HG02885 (cell line): ENCODE data around the gene RORB.

Experiments used
- ATAC-seq: cut with Tn5 transposase; IDR thresholded peaks from one replicate; pipeline ENCODE4 v1.9.1; 2021; ENCODE audit warnings: mild to moderate bottlenecking; ENCODE audit not compliant: unreplicated experiment, poor library complexity

RORB gene

DNA sequence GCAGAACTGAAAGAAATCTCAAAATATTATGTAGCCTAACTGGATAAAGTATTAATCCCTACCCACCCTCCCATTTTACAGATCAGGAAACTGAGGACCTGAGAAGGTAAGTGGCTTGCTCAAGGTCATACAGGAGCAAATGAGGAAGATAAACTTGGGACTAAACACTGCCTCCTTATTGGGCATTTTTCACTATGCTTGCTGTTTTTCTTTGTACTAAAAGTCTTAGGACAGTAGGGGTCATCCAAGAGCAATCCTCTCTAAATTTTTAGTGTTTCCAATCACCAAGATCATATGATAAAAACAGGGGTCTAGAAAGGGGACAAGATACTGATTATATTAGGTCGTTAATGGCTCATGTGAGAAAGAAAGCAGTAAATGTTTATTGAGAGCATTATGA lies 80.8 kb downstream of the RORB start:
- peak; percentile 36 for ATAC-seq

DNA sequence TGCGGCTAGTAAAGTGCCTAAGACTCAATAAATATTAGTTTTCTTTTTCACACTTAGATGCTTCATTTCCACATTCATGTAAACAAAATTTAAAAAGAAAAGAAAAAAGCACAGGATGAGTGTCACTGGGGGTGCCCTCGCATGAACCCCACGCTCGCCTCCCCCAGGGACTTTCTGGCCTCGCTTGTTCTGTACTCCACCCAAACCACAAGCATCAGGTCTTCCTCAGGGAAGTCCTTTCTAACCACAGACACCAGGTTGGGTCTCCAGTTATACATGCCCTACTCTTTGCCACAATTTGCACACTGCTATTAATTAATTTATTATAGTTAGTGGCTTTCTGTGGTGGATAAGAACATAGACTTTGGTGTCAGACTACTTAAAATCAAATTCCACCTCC lies 92.4 kb downstream of the RORB start:
- ATAC-seq, result no peak

DNA sequence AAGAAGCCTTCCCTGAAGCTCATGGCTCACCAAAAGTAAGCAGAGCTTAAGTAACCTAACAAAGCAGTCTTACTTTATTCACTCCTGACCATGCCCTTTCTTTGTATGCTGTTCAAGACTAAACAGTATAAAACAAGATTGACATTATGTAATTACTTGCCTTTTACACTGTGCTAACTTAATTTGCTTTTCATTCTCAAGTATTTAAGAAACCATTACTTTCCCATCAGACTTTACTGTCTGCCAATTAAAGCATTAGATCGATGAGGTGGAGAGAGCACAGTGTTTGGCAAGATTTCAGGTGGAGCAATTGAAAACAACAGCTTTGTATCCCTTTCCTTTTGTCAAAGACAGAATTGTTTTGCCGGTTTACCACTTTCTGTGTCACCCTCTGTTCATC lies 98.2 kb downstream of the RORB start:
- ATAC-seq, result no peak

DNA sequence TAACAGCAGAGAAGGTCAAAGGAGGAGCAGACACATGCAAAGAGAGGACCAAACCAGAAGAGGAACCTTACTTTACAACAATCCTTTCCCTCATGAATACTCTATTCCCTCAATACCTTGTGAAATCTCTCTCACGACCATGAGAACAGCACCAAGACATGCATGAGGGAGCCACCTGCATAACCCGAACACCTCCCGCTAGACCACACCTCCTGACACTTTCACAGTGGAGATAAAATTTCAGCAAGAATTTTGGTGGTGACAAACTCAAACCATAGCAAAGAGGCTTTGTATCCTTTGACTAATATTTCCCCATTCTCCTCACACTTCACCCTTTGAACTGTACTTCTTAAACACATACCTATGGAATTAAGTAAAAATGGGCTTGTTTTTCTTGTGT lies 101.7 kb downstream of the RORB start:
- no peak for ATAC-seq

DNA sequence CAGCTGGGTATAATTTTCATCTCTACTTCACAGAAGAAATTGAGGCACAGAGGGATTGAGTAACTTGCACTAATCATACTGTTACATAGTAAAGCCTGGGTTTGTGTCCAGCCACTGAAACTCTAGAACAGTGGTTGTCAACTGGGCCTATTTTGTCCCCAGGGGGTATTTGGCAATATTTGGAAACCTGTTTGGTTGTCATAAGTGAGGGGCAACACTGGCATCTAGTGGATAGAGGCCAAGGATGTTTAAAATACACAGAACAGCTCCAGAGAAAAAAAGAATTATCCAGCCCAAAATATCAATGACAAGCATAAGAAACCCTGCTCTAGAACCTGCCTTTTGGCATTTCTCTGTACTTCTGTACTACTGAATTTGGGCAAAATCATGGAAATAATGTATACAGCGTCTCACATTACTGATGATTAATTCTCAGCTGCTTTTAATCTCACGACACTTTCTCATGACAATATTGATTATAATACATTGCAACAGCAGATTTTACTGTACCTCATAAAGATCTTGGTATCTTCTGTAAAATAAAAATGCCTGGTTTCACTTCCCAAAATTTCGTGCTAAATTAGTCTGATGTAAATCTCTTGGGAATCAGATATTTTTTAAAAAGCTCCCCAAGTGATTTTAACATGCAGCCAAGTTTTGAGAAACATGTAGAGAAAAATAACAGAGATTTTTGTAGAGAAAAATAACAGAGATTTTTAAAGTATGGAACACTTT lies 112.7 kb downstream of the RORB start:
- ATAC-seq, result no peak

DNA sequence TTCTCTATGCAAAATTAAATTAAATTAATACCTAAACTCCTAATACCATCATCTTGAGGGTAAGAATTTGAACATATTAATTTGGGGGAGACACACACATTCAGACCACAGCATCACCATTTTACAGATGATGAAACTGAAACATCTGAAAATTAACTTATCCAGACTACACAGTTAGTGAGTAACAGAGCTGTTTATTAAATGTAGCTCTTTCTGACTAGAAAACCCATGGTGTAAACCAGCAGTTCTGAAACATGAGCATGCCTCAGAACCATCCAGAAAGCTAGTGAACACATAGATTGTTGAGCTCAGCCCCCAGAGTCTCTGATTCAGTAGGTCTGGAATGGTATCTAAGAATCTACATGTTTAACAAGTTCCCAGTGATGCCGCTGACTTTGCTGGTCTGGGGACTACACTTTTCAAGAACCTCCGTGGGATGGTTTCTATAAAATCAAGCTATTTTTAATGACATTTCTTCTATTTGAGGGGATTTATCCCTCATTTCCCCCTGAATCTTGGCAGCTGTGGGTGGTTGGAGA lies 113.5 kb downstream of the RORB start:
- no peak for ATAC-seq

DNA sequence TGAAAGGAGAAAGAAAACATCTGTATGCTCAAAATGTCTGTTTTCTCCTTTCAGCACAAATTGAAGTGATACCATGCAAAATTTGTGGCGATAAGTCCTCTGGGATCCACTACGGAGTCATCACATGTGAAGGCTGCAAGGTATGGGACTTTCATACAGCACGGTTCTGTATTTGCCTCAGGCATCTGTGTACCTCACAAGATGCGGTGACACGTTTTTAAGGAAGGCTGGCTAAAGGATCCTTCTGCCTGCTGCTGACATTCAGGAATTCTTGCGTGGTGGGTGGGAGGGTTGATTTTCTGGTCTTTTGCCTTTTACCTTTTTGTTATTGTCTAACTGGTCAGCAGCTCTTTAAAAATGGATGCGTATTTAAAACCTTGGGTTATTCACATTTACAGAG lies 133.1 kb downstream of the RORB start:
- no peak for ATAC-seq

DNA sequence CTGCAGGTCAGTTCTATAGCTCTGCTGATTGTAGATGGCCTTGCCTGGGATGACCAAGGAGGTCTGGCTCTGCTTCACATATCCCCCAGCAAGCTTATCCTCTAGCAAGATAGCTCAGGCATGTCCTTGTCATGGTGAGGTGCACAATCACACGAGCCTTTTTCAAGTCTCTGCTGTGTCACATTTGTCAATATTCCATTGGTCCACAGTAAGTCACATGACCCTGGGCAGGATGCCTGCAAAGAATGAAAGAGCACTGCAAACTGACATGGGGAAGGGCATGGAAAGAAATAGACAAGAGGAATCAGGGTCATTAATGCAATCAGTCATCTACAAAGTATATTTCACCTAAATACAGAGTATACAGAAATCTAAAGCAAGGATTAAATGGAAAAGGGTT lies 142.0 kb downstream of the RORB start:
- ATAC-seq, result no peak

DNA sequence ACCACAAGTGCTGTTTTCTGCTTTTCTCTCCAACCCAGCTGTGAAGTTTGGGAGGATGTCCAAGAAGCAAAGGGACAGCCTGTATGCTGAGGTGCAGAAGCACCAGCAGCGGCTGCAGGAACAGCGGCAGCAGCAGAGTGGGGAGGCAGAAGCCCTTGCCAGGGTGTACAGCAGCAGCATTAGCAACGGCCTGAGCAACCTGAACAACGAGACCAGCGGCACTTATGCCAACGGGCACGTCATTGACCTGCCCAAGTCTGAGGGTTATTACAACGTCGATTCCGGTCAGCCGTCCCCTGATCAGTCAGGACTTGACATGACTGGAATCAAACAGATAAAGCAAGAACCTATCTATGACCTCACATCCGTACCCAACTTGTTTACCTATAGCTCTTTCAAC lies 145.2 kb downstream of the RORB start:
- ATAC-seq, result no peak

DNA sequence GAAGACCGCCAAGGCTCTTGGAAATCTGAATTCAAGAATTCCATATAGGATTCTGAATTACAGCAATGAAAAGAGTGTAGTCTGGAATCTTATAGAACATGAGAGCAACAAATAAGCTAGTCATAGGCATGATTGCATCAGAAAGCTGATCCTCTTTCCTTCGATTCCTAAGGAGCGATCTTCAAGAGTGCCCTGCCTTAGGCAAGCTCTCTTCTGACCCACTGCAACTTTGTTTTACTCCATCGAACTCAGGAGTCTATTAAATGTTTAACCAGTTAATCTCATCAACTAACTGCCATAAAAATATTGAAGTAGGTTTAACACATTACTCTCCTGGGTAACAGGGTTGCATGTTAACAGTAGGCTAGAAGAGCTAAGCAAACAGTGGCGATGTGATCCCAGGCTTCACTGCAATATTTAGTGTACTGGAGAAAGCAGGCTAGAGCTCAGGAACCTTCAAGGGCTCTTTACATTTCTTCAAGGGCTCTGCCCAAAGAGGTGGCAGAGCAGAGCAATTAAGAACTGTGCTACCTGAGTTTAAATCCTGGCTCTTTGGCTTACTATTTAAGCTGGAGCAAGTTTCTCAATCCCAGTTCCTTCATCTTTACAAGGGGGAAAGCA lies 146.3 kb downstream of the RORB start:
- ATAC-seq, result no peak

DNA sequence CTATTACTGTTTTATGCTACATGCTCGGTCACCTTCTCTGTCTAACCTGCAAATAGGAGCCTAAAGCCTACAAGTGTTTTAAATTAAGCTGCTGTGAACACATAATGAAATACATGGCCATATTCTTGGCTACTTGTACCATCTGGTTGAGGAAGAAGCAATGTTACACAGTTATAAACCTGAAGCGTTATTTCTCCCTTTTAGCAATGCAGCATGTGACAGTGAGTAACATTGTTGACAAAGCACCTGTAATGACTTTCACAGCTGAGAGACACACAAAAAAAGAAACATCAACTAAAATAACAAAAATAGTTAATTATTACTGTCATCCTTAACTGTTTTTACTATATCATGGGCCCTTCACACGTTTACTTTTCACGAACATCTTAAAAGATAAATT lies 146.9 kb downstream of the RORB start:
- no peak for ATAC-seq

DNA sequence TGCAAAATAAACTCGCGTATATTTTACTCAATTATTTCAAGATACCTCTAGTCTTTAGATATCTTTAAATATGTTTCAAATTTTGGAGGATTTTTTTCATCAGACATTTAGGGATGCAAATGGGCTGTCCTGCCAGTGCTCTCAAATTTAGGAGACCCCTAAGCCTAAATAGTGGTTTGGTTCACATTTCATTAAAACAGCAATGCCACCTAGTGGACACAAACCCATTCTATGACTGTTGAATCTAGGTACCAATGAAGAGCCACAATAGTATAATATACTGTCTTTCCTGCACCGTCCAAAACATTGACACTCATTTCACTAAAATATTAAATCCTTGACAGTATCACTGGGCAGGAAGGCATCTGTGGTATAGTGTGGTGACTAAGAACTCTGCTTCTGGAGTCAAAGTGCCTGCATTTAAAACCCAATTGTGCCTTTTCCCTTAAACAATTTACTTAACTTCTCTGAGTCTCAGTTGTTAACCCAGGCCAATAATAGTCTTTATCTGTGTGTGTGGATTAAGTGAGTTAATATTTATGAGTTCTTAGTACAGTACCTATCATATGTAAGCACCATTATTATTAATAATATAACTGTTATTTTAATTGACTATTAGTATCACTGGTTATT lies 148.0 kb downstream of the RORB start:
- ATAC-seq, result peak; percentile 63

DNA sequence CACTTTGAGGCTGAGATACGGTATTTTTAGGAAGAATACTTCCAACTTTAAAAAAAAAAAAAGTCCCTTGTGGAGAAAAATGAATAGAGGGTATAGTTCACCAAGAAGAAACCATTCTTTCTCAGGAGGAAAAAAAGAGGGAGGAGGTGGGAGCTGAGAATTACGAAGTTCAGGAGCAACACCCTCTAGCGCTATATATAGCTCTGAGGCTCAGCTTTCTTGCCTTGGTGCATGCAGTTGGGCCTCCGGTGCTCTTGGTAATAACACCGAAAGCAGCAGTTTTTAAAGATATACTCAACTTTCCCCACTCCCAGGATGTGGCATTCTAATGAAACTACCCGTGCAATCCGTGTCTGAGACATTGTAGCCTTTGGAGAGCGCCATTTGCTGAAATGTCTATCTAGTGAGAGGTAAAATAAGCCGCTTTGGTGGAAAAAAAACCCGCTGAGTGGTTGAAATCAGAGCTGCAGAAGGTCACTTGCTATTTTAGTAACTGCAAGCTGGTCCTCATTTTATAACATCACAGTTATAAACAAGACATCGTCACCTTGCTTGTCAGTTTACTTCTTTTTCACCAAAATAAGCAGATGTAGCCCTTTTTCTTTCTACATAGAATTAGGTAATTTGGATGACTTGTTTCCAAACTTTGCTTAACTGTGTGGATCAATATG lies 156.4 kb downstream of the RORB start:
- no peak for ATAC-seq

DNA sequence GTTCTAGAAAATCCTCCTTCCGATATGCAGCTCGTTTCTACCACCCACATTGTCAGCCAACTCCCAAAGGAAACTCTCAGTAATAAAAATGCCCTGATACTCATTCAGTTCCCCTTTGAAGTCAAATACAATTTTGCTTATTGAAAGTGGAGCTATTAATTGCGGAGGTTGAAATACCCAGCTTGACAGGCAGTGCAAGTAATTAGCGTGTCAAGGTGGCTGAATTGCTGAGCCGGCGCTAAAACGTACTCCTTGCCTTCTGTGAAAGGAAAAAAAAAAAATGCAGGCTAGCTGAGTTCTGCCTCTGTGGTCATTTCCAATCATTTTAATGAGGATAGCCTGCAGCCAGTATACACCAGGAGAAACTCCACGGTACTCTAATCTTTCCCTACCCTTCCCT lies 165.5 kb downstream of the RORB start:
- ATAC-seq, result no peak

DNA sequence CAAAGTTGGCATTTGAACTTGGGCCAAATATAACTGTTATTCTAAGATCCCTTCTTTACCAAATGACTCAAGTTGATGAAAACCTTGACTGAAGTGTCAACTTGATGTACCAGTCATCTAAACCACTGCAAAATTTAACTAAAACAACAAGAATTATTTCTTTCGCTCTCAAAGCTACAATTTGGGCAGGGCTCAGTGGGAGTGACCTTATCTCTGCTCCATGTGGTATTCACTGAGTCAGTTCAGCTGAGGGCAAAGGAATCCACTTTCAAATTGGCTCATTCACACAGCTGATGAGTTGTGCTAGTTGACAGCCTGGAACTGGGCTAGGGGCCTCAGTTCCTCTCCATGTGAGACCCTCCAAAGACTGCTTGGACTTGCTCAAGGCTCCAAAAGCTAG lies 166.3 kb downstream of the RORB start:
- no peak for ATAC-seq

DNA sequence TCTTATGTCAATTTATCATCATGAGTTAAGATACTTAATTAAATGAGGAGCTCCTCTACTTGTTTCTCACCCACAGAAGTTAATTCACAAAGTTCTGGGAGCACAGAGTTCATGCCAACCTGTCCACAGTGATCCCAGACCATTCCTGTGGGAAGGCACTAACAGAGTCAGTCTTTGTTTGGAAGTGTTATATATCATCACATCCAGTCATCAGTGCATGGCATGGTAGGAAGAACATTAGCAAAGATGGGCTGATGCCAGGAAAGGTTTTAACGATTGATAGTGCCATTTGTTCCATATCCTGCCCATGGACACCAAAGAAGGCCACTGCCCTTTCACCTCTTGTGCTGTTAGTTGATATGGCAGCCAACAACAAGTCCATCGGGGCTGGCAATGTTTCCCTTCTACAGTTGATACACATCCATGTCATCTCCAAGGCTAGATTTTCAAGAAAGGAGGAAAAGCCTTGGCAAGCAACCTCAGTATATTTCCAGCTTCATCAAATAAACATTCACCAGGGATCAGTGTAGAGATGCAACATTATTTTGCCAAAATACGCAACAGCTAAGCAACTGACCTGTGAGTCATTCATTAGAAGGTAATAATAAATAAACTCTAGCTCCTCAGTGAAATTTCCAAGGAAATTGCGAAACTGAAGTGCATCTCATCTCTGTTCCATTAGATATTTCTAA lies 169.6 kb downstream of the RORB start:
- no peak for ATAC-seq

DNA sequence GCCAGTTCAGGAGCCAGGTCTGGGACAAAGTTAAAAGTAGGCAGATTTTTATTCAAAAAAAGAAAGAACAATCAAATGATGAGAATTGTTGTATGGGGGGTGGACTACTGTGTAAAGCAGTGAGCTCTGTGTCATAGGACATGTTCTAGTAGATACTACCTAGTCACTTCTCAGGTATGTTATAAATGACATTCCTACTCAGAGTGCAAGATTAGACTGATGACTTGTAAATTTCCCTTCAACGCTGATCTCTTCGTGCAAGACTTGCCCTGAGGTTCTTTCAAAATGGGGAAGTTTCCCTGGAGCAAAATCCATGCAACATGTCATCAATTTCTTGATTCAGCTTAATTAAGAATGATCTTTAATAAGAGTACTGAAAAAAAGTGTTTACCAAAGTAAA lies 175.1 kb downstream of the RORB start:
- ATAC-seq, result no peak

DNA sequence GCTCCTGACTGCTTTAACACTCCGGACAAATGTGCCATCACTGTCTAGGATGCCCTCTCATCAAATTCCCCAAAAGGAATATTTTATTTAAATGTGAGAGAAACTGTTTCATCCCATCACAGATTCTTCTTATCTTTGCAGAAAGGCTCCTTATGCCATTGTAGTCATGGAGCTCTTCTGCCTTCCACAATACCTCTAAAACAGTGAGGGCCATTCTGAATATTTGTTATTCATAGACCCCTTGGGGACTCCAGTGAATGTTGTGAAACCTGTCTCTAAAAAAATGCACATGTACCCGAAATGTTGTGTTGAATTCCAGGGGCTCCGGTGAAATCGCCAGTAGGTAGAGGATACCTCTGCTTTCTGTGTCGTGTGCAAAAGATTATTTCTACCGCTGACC lies 176.9 kb downstream of the RORB start:
- ATAC-seq, result no peak

DNA sequence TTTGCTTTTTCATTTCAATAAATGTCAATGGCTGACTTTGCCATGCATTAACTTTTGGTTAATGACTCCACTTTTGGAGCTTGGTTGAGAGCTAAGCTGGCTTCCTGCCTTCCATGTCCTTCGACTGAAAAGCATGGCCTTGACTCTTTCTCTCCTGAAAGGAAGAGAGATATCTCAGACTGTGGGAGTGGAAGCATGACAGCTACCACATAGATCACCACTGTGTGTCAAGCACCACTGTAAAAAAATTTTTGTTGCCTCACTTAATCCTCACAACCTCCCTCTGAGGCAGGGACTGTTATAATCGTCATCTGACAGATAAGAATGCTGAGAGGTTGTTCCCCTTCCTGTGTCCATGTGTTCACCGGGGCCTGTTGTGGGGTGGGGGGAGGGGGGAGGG lies 184.8 kb downstream of the RORB start:
- ATAC-seq, result no peak

DNA sequence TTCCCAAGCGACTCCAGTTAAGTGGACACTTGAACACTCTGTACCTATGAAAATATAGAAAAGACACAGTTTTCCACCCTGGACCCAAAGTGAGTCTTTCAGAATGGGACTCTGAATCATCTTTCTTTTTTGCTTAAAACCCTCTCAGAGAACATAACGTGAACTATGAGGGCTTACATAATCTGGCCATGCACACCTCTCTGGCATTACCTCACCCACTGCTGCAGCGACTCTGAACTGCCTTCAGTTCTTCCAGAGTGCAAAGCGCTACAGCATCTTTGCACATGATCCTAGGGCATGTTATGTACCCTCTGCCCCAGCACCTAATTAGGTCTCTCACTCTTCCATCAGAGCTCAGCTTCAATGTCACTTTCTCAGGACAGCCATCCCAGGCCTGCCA lies 186.2 kb downstream of the RORB start:
- ATAC-seq, result no peak

DNA sequence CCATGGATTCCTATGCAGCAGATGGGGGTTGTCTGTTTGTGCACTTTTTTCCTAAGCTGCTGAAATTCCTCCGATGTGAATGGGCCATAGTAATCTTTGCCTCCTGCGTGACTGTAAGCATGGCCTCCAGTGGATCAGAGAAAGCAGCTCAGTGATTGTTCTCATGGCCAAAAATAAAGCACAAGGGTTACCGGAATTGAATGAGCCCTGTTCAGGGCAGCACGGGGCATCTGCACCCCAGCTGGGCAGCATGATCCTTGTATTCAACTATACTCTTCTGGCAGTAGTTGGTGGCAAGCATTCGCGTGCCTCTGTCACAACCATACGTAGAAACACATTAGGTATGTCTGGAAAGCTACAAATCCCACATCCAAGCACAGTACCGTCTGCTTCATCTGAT lies 193.9 kb downstream of the RORB start:
- no peak for ATAC-seq
